NCI-H1048 (cell line): ENCODE measurements around the gene TSPAN12.

Experiments used
- DNase-seq: peaks from one replicate; lab custom pipeline; 2025; lab: John Stamatoyannopoulos, UW

The TSPAN12 gene

DNA sequence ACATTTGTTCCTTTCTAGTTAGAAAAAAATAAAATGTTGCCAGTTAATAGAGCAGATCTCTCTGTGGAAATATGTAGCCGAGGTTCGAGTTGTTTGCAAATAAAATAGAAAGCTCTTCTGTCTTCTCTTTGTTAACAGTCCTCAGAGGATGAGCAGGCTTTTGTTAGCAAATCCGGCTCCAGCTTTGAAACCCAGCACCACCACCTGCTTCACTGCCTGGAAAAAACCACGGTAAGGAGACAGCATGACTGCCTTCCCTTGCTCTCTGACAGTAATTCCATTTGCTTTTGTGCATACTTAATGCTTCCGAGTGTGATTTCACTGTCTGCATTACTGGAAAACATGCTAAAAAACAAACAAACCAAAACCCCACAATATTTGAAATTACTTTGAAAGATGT is 115.6 kb downstream of the TSPAN12 start:
- no peak for DNase-seq

DNA sequence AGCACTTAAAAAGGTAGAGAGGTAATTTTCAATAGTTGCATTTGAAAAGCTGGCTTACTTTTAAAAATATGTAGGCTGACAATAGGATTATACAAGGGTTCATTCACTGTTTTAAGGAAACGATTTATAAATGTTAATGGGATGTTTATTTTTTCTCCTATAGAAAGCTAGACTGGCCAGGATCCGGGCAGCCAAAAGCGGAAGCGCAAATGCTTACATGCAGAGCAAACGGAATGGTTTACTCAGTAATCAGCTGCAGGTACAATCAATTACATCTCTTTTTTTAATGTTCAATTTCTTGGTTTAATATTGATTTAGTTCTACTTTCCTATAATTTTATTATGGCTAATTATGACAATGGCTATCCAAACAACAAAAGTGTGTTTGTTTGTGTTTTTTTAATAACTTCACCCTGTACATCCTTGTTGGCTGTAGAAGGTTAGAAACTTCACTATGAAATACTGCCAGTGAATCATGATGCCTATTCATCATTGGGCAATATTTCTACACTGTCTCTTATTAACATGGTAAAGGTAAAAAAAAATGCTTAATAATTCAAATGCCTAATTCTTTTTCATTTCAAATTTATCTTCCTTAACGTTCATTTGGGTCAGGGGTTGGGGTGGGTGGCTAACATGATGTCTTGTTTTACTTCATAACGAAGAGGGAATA is 116.4 kb downstream of the TSPAN12 start:
- DNase-seq: no peak

DNA sequence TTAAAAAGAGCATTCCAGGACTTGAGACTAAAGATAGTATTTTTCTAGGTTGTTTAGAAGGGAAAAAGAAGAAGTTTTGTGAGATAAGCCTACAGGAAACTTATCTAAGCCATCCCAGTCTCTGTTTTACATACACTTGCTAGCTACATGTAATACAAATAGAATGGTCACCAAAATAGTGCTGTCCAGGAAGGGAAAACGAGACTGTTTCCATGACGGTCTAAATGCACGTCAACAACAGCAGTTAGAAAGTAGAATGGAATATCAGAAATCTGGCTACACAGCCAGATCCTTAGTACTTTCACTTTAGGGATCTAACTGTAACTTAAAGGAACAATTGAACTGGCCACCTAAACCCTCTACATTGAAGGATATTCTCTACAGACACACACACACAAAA is 117.6 kb downstream of the TSPAN12 start:
- DNase-seq: no peak

DNA sequence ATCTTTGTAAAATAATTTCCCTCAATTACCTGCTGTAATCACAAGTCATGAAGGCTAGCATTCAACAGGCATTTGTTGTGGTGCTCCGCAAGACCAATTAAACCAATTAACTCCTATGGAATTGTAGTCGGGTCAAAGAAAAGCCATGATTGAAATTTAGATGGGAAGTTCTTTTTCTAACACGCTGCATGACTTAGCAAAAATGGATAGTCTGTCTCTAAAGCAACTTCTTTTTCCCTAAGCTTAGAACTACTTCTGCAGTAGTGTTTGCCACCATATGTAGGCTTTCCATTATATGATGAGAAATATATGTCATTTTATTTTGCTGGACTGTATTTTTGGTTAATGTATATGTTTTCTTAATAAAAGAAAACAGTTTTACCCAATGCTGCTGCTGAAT is 119.1 kb downstream of the TSPAN12 start:
- DNase-seq: no peak
